ENCODE data around the gene BAZ1A. TPM values are rescaled to one million over a fixed set of nuclear protein-coding genes. Genes with fewer than 3 reads are reported as not detected.

The BAZ1A gene
- total and polyA plus RNA-seq, 10 of the 15 experiments (the other 5 are each of a cell fraction or from before 2014, with no cell fraction given), result 34.3 to 96.5 (median 50.7) TPM

- FAIRE-seq (no peak), ATAC-seq (no peak), DNase-seq (ENCODE audit: low read depth, low spot score) (no peak)
- Histone ChIP-seq H3K4me3 (peak overlapping the region; percentile 88), H3K9me3 (replicated peaks; ENCODE audit: control insufficient read depth, insufficient read depth, low read length) (no peaks in the 10 kb centered on the region), H3K27me3 (replicated peaks in 1 of 2; ENCODE audit: control insufficient read depth in 2 of 2, insufficient read depth in 2 of 2, low read length in 1 of 2) (no peaks in the 10 kb centered on the region), H3K36me3 (ENCODE audit: control insufficient read depth in 2 of 2, insufficient read depth in 2 of 2, low read length in 1 of 2) (peaks cover 0 to 7% of the 10 kb centered on the region in 2 experiments; a peak in 1 of 4 replicates), H3K79me2 (ENCODE audit: control insufficient read depth, insufficient read depth, low read length) (peaks cover 40% of the 10 kb centered on the region), H4K20me1 (ENCODE audit: control insufficient read depth, insufficient read depth) (no peaks in the 10 kb centered on the region), H3K4me1 (ENCODE audit: control insufficient read depth, insufficient read depth, low read length) (peaks cover 16% of the 10 kb centered on the region), H2AFZ (ENCODE audit: control insufficient read depth, low read depth, low read length) (peak overlapping the region; percentile 75), H3K9ac (ENCODE audit: control insufficient read depth, insufficient read depth, low read length) (peak overlapping the region; percentile 90), H3K27ac (ENCODE audit: control insufficient read depth, insufficient read depth) (peak overlapping the region; percentile 85), H3K4me2 (ENCODE audit: control insufficient read depth, insufficient read depth) (peak overlapping the region; percentile 61)
- WGBS (ENCODE audit: insufficient coverage, insufficient replicate concordance, low lambda C conversion rate, missing lambda C conversion rate), result 42% methylated on average over 6 of the region's 6 CpGs
- ChIA-PET SMC1A (ENCODE audit: uncharacterized antibody, unreplicated experiment) (interaction anchor here (1.1 to 7.8 kb wide), 3 partner anchors 9 to 41 kb away, joined by 4 to 43 read pairs (median 14); no protein-coding TSS in a partner anchor), CTCF (interaction anchor here (6.7 to 7.1 kb wide), 2 partner anchors 10 to 40 kb away, joined by 52 to 78 read pairs; no protein-coding TSS in a partner anchor), POLR2A (no interaction called here), RAD21 (ENCODE audit: unreplicated experiment) (interaction anchor here (0.8 kb wide), 2 partner anchors 43 to 333 kb away, joined by 3 read pairs; partner anchors contain the start of gene FAM177A1)
- BruUV-seq (replicated peaks), result TSS peak; percentile 62
- in situ Hi-C loops (cut with MboI), result no loop called here
- TF ChIP-seq MLLT1 (IDR thresholded peaks at IDR 0.05) (peak; percentile 30; the same call in 1 of the 2 replicates), DPF2 (IDR thresholded peaks at IDR 0.05) (no peak)
- intact Hi-C loops (cut with micrococcal nuclease; ENCODE audit: unreplicated experiment), result no loop called here
These were observed 162.0 kb downstream of the BAZ1A start for GRCh38 chr14:34713122-34713680.

Measured in GM12878 (cell line).